ENCODE measurements around the gene ERC2. TPM values are rescaled to one million over a fixed set of nuclear protein-coding genes. Genes with fewer than 3 reads are reported as not detected.

The ERC2 gene
- total RNA-seq, 1 donor from 2014 or later = 32.5 TPM

DNA sequence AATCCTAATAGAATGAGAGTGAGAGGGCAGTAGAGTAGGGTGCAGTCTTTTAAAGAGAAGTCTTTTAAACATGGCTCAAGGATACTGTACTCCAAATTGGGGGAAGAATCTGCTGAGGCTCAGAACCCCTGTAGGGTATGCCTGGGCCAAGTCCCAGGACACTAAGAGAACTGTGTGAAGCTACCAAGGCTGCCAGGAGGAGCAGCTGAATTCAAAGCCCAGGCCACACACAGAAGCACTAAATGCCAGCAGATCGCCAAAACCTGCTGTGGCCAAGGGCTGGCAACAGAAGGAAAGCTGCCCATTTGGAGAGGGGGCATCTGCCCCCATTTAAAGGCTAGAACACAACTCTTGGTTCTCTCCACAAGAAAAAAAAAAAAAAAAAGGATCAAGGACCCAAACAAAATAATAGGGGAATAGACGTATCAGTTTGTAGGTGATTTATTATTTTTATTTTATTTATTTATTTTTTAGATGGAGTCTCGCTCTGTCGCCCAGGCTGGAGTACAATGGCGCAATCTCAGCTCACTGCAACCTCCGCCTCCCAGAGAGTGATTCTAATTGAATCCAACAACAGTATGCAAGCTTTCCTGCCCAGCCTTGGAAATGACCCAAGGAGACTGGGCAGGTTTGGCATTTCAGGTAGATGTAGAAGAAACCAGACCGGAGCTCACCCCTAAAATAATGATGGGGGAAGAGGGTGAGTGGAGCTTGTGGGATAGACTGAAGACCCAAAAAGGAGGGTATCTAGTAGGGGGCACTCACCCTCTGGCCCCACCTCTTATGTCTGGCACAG lies 702.2 kb downstream of the ERC2 start:
- Mint-ChIP-seq H3K4me1 (ENCODE audit: low read depth) (peaks cover 4% of the 10 kb centered on the region), H3K9me3 (ENCODE audit: low read depth) (no peaks in the 10 kb centered on the region), H3K4me3 (ENCODE audit: low read depth) (no peak overlapping the region), H3K36me3 (ENCODE audit: insufficient read depth) (no peaks in the 10 kb centered on the region), H3K27ac (no peak overlapping the region), H3K27me3 (no peaks in the 10 kb centered on the region)
- TF ChIP-seq, protein P1, sequence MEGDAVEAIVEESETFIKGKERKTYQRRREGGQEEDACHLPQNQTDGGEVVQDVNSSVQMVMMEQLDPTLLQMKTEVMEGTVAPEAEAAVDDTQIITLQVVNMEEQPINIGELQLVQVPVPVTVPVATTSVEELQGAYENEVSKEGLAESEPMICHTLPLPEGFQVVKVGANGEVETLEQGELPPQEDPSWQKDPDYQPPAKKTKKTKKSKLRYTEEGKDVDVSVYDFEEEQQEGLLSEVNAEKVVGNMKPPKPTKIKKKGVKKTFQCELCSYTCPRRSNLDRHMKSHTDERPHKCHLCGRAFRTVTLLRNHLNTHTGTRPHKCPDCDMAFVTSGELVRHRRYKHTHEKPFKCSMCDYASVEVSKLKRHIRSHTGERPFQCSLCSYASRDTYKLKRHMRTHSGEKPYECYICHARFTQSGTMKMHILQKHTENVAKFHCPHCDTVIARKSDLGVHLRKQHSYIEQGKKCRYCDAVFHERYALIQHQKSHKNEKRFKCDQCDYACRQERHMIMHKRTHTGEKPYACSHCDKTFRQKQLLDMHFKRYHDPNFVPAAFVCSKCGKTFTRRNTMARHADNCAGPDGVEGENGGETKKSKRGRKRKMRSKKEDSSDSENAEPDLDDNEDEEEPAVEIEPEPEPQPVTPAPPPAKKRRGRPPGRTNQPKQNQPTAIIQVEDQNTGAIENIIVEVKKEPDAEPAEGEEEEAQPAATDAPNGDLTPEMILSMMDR (IDR thresholded peaks at IDR 0.05; ENCODE audit: unreplicated experiment) = no peak
- DNase-seq (ENCODE audit: low spot score, unreplicated experiment) = no peak

DNA sequence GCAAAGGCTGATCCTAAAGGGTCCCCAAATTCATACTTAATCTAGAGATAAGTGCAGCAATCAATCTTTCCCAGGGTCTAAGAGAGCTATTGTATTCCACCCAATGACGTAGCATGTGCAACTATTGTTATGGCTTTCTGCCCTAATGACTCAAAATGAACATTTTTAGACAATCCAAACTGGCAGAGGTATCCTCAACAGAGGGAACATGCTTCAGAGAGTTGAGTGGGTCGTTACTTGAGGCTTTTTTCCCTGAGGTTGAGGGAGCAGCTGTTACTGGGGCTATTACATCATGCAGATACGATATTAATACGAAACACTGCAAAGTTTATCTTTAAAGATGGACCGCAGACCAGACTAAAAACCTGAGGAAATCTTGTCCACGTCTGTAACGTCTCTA lies 702.9 kb downstream of the ERC2 start:
- no peaks in the 10 kb centered on the region for H3K36me3 Mint-ChIP-seq (ENCODE audit: insufficient read depth)
- no peaks in the 10 kb centered on the region for H3K27me3 Mint-ChIP-seq
- peaks cover 4% of the 10 kb centered on the region for H3K4me1 Mint-ChIP-seq (ENCODE audit: low read depth)
- TF ChIP-seq, protein P1 (IDR thresholded peaks at IDR 0.05; ENCODE audit: unreplicated experiment) = no peak
- DNase-seq (ENCODE audit: low spot score, unreplicated experiment) = no peak
- H3K4me3 Mint-ChIP-seq (ENCODE audit: low read depth) = no peak overlapping the region
- no peaks in the 10 kb centered on the region for H3K9me3 Mint-ChIP-seq (ENCODE audit: low read depth)
- H3K27ac Mint-ChIP-seq = no peak overlapping the region

DNA sequence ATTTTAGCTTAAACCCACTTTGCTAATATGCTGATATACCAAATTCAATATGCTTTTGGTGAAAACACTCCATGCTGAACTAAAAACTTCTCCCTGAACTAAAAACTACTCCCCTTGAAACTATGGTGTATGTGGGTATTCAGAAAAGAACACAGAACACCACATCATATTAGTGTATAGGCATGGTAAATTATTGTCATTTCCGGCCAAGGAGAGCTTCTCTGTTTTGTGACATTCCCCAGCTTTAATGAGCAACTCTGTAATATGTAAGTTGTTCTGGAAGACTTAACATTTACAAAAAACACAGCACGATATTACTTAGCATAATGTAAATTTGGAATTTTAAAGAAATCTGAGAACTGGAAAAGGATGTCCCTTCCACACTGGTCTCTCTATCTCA lies 711.3 kb downstream of the ERC2 start:
- DNase-seq (ENCODE audit: low spot score, unreplicated experiment) = no peak
- no peaks in the 10 kb centered on the region for H3K27me3 Mint-ChIP-seq
- H3K36me3 Mint-ChIP-seq (ENCODE audit: insufficient read depth) = no peaks in the 10 kb centered on the region
- H3K4me3 Mint-ChIP-seq (ENCODE audit: low read depth) = no peak overlapping the region
- no peaks in the 10 kb centered on the region for H3K9me3 Mint-ChIP-seq (ENCODE audit: low read depth)
- TF ChIP-seq, protein P1 (IDR thresholded peaks at IDR 0.05; ENCODE audit: unreplicated experiment) = no peak
- H3K27ac Mint-ChIP-seq = no peak overlapping the region
- peaks cover 5% of the 10 kb centered on the region for H3K4me1 Mint-ChIP-seq (ENCODE audit: low read depth)

DNA sequence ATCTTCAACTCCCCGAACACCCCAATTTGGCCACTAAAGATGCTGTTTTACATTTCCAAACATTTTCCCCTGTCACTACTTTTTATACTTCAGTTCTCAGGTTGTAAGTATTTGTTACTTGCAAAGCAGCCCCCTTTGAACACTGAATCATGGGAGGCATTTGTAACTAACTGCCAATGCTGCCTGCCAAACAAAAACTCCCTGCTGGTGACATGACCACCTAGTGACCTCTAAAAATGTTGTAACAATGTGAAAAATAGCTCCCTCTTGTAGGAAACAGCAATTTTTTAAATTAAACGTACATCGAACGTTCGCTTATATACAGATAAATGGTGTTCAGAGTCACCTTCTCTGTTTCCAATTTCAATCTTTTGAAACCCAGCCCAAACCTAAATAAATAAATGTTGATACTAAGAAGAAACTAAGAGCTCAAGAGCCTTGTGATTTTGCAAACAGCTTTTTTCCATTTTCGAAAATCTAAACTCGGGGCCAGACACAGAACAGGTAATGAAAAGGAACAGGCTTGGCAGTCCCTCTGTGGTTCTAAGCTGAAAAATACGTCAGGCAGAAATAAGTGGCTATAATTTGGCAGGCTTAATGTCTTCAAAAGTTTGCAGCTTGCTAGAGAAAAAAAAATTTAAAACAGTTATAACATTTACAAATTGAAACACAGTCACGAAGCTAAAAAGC lies 712.6 kb downstream of the ERC2 start:
- H3K4me3 Mint-ChIP-seq (ENCODE audit: low read depth) = no peak overlapping the region
- H3K4me1 Mint-ChIP-seq (ENCODE audit: low read depth) = peaks cover 5% of the 10 kb centered on the region
- H3K36me3 Mint-ChIP-seq (ENCODE audit: insufficient read depth) = no peaks in the 10 kb centered on the region

DNA sequence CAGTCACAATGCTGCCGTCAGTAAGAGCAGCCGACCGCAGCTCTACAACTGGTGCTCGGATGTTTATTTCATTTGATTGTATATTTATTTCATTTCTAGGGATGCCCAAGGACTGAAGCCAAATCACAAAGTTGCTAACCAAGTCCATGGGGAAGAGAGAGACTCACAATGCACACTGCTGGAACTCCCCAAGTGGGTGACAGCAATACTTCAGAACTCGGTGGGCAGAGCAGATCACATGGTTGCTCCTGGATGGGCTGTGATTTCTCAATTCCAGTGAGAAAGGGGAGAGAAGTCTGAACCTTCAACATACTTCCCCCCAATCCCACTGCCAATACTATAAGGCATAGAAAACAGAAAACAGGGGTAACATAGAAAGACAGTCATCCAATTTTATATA lies 715.4 kb downstream of the ERC2 start:
- no peak for DNase-seq (ENCODE audit: low spot score, unreplicated experiment)
- H3K4me3 Mint-ChIP-seq (ENCODE audit: low read depth) = no peak overlapping the region
- H3K27me3 Mint-ChIP-seq = no peaks in the 10 kb centered on the region
- no peak overlapping the region for H3K27ac Mint-ChIP-seq
- peaks cover 4% of the 10 kb centered on the region for H3K4me1 Mint-ChIP-seq (ENCODE audit: low read depth)
- TF ChIP-seq, protein P1 (IDR thresholded peaks at IDR 0.05; ENCODE audit: unreplicated experiment) = no peak
- H3K9me3 Mint-ChIP-seq (ENCODE audit: low read depth) = no peaks in the 10 kb centered on the region
- H3K36me3 Mint-ChIP-seq (ENCODE audit: insufficient read depth) = no peaks in the 10 kb centered on the region

More for the DNA sequence above, 712.6 kb downstream of the ERC2 start:
- no peak for DNase-seq (ENCODE audit: low spot score, unreplicated experiment)
- H3K27ac Mint-ChIP-seq = no peak overlapping the region
- TF ChIP-seq, protein P1 (IDR thresholded peaks at IDR 0.05; ENCODE audit: unreplicated experiment) = no peak
- no peaks in the 10 kb centered on the region for H3K9me3 Mint-ChIP-seq (ENCODE audit: low read depth)
- no peaks in the 10 kb centered on the region for H3K27me3 Mint-ChIP-seq
